Effector CD4-positive, alpha-beta T cell (primary cell): ENCODE data around the gene IER5.

ENCODE experiments used
- DNase-seq: peaks from one replicate; pipeline ENCODE4 v3.0.0-alpha.2; 2020

The IER5 gene

DNA sequence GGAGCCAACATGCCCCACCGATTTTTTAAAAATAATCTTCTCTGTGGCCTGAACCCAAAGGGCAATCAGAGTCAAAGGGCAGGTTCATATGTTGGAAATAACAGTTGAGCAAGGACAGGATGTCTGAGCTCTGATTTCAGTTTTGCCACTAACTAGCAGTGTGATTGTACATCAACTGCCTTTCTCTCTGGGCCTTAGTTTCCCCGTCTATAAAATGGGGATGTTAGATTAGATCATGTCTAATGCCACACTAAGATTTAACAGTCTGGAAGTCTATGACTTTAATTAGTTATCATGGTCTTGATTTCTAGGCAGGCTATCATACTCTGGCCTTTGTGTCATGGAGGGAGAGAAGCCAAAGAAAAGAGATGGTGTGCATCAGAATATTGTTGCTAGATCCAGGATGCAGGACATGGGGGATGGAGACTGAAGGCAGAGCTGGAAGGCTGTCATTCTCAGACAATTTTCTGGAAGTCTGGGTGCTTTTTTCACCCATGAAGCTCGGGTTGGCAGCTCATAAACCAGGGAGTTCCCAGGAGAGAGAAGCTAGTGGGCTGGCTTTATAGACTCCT is 28.4 kb downstream of the IER5 start:
- no peak for DNase-seq

GRCh38 chr1:181117648-181118449 is 29.3 kb downstream of the IER5 start:
- DNase-seq: no peak

- DNase-seq: no peak
These were observed 30.8 kb downstream of the IER5 start for GRCh38 chr1:181119093-181119989.

- DNase-seq: no peak
These were observed 32.4 kb downstream of the IER5 start for GRCh38 chr1:181120924-181121323.

GRCh38 chr1:181121498-181121897 is 33.0 kb downstream of the IER5 start:
- no peak for DNase-seq

DNA sequence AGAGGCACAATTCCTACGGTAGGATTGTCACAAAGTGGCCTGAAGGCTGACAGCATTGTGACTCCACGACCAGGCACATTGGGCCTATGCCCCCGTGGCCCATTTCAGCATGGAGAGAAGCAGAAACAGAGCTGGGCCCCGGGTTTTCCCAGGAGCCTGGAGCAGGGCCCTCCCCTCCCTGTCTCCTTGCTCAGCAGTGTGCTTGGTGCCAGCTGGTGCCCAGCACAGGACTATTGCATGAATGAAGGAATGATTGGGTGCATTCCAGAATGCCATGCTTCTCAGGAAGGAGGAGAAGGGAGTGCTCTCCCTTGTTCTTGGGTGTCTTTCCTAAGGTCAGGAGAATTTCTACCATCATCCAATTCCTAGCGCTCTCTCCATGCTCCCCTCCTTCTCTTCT is 33.7 kb downstream of the IER5 start:
- DNase-seq: no peak

DNA sequence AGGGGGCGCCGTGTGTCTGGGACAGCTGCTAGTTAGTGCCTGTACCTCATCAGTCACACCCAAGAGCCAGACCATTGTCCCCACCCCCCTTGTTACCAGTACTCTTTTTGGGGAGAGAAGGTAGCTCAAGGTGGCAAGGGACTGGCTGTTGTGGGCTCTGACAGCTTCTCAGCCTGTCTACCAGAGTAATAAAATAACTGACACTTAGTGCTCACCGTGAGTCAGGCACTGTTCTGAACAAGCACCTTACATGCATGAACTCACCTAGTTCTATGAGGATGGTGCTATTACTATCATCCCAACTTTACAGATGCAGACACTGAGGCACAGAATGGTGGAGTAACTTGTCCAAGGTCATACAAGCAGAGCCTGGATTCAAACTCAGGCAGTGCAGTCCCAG is 34.7 kb downstream of the IER5 start:
- DNase-seq: no peak

DNA sequence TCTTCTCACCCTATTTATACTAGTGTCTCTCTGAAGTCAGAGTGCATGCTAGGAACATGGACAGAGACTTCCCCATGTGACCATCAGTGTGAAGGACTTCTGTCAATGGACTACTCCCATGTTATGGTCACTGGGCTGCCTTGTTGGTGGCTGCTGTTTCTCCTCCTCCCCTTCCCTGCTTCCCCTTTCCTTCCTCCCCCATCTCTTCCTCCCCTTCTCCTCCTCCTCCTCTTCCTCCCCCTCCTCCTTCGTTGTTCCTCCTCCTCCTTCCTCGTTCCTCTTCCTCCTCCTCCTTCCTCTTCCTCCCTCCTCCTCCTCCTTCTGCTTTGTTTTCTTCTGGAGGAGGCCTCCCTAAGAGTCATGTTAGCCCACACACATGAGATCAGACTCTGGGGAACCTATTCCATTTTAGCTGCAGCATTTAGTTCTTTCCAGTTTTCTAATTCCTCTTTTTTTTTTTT is 35.8 kb downstream of the IER5 start:
- DNase-seq: no peak

DNA sequence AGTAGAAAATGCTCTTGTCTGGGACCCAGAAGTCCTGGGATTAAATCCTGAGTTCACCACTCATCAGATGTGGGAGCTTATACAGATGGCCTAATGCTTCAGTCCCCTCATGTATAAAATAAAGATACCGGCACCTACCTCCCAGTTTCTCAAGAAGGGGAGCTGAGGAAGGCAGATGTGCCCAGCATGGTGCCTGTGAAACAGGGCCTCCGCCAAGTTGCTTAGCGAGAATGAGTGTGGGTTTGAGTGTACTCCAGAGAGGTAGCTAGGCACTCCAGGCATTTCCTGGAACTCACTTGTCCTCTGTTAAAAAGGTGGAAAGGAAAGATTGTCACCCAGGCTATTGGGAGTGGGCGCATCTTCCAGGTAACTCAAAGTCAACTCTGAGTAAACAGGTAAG is 37.8 kb downstream of the IER5 start:
- DNase-seq: no peak

GRCh38 chr1:181126871-181127587 is 38.5 kb downstream of the IER5 start:
- no peak for DNase-seq

DNA sequence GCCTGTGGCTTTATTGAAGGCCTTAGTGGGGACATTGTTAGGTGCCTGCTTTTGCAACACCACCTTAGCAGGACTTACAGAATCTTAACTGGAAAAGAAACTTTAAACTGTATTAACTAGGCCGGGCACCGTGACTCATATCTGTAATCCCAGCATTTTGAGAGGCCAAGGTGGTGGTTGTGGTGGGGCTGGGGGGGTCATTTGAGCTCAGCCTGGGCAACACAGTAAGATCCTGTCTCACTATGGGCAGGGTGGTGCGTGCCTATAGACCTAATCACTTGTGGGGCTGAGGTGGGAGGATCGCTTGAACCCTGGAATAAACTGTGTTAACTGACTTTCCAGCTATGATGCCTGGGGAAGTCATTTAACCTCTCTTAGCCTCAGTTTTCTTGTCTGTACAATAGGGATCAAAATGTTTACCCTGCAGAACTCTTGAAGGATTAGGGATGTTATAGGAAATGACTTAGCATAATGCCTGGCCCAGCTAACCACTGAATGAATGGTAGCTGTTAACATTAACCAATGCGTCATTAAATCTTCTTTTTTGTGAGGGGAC is 39.5 kb downstream of the IER5 start:
- DNase-seq: no peak

GRCh38 chr1:181128592-181129497 is 40.3 kb downstream of the IER5 start:
- no peak for DNase-seq

DNA sequence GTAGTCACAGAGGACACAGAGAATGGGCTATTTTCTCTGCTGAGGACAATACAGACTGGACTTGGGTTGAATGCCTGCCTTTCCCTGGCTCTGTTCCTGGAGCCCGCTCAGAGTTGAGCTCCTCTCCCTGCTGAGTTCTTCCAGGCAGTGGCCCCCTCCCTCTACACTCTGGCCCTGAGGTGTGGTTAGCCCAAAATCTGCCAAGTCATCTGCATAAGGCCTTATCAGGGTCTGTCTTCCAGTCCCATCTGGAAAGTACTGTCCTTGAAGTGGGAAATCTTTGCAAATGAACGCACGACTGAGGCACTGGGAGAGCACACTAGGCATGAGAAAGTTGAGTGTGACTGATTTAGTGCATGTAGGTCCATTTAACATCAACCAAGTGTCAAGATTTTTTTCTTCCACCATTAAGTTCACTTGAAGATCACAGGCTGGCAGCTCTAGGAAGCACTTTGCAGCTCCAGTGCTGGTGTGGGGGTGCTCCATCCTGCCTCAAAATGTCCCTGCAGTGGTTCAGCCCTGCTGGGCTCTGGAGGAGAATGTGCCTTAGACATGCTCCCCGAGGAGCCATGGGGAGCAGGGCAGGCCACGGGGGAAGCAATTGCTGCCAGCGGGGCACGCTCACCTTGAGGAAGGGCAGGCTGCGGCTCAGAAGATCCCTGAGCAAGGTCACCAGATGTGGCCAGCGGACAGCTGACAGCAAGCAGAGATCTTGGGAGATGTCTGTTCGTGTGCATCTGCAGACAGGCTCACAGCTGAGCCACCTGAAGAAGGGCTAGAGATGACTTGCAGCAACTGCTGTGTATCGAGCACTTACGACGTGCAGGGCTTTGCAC is 41.5 kb downstream of the IER5 start:
- no peak for DNase-seq

DNA sequence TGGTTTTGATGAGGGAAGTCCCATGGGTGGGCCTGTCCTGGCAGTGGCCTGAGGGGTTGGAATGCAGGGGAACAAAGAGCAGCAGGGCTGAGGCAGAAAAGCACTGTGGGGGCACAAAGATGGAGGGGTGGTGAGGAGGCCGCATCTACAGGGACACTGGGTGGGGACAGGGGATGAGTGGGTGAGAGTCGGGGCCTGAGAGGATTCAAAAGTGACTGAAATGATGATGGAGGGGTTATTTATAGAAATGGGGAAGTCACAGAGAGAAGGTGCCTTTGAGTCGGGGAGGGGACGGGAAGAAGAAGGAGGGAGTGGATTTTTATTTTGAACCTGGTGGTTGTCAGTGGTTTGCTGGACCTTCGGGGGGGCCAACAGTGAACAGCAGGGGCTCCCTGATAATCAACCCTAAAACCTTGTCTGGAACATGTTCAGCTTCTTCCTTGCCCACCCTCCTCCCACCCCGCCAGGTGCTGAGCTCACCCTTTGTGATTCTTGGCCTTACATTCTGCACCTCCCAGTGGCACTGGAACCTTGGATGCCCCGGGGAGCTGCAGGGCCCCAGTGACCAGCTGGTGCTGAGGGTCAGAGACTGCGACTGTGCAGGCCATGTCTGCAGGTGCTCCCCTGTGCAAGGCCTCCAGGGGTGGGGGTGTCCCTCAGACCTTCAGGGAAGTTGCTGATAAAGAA is 42.9 kb downstream of the IER5 start:
- DNase-seq: no peak

GRCh38 chr1:181133441-181133951 is 45.0 kb downstream of the IER5 start:
- no peak for DNase-seq

- no peak for DNase-seq
These were observed 45.5 kb downstream of the IER5 start for GRCh38 chr1:181133969-181134418.

DNA sequence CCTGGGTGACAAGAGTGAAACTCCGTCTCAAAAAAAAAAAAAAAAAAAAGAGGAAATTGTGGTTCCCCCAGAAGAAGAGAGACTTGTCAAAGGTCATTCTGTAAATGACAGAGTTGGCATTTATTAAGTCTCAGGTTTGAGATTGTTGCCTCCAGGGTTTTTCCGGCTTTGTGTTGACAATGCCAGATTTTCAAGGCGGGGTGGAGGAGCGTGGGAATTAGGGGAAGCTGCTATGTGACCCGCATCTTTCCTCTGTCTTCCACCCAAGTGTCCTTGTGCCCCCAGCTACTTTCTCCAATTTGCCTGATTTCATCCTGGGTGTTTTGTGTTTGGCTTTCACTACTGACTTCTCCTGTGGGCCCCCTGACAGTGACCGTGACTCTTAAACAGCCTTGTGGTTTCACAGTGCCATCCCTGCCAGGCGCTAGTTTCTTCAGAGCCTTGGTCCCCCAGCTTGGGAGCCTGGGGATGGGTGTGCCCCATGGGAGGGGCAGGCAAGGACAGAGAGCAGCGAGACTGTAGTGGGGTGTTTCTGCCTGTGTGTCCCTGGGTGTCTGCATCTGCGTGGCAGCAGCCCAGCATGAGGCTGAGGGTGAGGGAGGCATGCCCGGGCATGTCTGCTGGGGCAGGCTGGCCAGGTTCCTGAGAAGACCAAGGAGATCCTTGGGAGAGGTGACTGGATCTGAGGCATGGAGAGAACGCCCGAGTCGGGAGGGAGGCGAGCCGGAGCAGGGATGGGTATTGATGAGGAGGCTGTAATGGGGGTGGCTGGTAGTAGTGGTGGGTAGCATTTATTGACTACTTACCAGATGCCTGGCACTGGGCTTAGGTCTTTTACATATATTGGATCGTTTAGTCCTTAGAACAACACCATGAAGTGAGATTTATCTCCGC is 46.3 kb downstream of the IER5 start:
- no peak for DNase-seq

DNA sequence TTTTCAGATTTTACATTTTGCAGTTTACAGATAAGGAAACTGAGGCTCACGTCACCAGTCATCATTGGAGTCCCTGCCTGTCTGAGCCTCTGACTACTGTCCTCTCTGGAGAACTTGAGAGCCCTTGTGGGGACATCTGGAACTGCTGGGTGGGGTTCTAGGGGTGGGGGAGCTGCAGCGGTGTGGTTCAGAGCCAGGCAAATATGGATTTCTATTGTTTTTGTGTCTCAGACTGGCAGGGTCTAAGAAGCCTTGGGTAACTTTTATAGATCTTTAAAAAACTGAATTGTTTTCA is 46.9 kb downstream of the IER5 start:
- no peak for DNase-seq
